HEK293T (cell line): ENCODE results near the gene CISD3.

Experiments used
- CTCF ChIA-PET: fragments of 350-600 bp; formaldehyde crosslinking; extraction: SDS; loops from one replicate; lab custom pipeline; 2021; ENCODE audit warnings: antibody characterized with exemption, inconsistent platforms; lab: Yijun Ruan, JAX
- POLR2A ChIA-PET: fragments of 350-600 bp; formaldehyde crosslinking; extraction: SDS; loops from one replicate; lab custom pipeline; 2020; ENCODE audit warnings: antibody characterized with exemption, inconsistent platforms; lab: Yijun Ruan, JAX
- DNase-seq: peaks from one replicate; pipeline ENCODE4 v3.0.0; 2012; ENCODE audit warnings: mixed read lengths; ENCODE audit errors: extremely low spot score
- ARNT ChIP-seq: fragments of 450-650 bp; IDR thresholded peaks from 2 replicates; pipeline ENCODE4 v1.6.1; 2017; ENCODE audit warnings: mild to moderate bottlenecking
- BHLHE40 ChIP-seq: fragments of 450-650 bp; IDR thresholded peaks from 2 replicates; pipeline ENCODE4 v1.6.1; 2016; ENCODE audit warnings: mild to moderate bottlenecking, moderate library complexity, borderline replicate concordance
- CTBP1 ChIP-seq: fragments of 450-650 bp; IDR thresholded peaks from 2 replicates; pipeline ENCODE4 v1.6.1; 2016; ENCODE audit warnings: borderline replicate concordance
- ELF4 ChIP-seq: fragments of 450-650 bp; IDR thresholded peaks from 2 replicates; pipeline ENCODE4 v1.6.1; 2017; ENCODE audit warnings: antibody characterized with exemption
- FOXA1 ChIP-seq: fragments of 450-650 bp; IDR thresholded peaks from 2 replicates; pipeline ENCODE4 v1.6.1; 2016; ENCODE audit warnings: mild to moderate bottlenecking
- FOXK2 ChIP-seq: fragments of 450-650 bp; IDR thresholded peaks from 2 replicates; pipeline ENCODE4 v1.6.1; 2016; ENCODE audit warnings: mild to moderate bottlenecking
- FOXM1 ChIP-seq: fragments of 450-650 bp; IDR thresholded peaks from 2 replicates; pipeline ENCODE4 v1.6.1; 2017; ENCODE audit warnings: mild to moderate bottlenecking, borderline replicate concordance
- HDGF ChIP-seq: fragments of 450-650 bp; IDR thresholded peaks from 2 replicates; pipeline ENCODE4 v1.6.1; 2017; ENCODE audit warnings: antibody characterized with exemption, borderline replicate concordance
- L3MBTL2 ChIP-seq: fragments of 450-650 bp; conservative IDR thresholded peaks from 2 replicates; pipeline ENCODE4 v1.6.1; 2016; ENCODE audit warnings: mild to moderate bottlenecking
- LEF1 ChIP-seq: fragments of 450-650 bp; IDR thresholded peaks from 2 replicates; pipeline ENCODE4 v1.6.1; 2017; ENCODE audit warnings: mild to moderate bottlenecking, borderline replicate concordance
- NFRKB ChIP-seq: fragments of 450-650 bp; IDR thresholded peaks from 2 replicates; pipeline ENCODE4 v1.6.1; 2016; ENCODE audit warnings: mild to moderate bottlenecking, moderate library complexity
- SP1 ChIP-seq: fragments of 450-650 bp; IDR thresholded peaks from 2 replicates; pipeline ENCODE4 v1.6.1; 2017
- SUZ12 ChIP-seq: fragments of 450-650 bp; IDR thresholded peaks from 2 replicates; pipeline ENCODE4 v1.6.1; 2016; ENCODE audit warnings: mild to moderate bottlenecking
- TARDBP ChIP-seq: fragments of 450-650 bp; IDR thresholded peaks from 2 replicates; pipeline ENCODE4 v1.6.1; 2016
- ZNF384 ChIP-seq: fragments of 450-650 bp; IDR thresholded peaks from 2 replicates; pipeline ENCODE4 v1.6.1; 2016
- TF ChIP-seq, protein P1 (sequence below): fragments of 450-650 bp; IDR thresholded peaks from 2 replicates; pipeline ENCODE4 v1.6.1; 2016

The CISD3 gene

GRCh38 chr17:38748149-38748891 is 18.2 kb downstream of the CISD3 start, which contains the start of gene PCGF2:
Gene PCGF2, minus strand, starts transcription at chr17:38748336. Its CDS starts 7,934 bp downstream, at chr17:38740402.
- TF ChIP-seq BHLHE40 (no peak), CTBP1 (no peak), LEF1 (no peak), NFRKB (no peak), SP1 (no peak), HDGF (no peak), FOXA1 (no peak), FOXK2 (no peak), ZNF384 (no peak), FOXM1 (no peak), SUZ12 (no peak), ELF4 (no peak), TARDBP (no peak), L3MBTL2 (no peak), ARNT (no peak)
- TF ChIP-seq, protein P1, sequence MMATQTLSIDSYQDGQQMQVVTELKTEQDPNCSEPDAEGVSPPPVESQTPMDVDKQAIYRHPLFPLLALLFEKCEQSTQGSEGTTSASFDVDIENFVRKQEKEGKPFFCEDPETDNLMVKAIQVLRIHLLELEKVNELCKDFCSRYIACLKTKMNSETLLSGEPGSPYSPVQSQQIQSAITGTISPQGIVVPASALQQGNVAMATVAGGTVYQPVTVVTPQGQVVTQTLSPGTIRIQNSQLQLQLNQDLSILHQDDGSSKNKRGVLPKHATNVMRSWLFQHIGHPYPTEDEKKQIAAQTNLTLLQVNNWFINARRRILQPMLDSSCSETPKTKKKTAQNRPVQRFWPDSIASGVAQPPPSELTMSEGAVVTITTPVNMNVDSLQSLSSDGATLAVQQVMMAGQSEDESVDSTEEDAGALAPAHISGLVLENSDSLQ = no peak
- ChIA-PET POLR2A (interaction anchor here (0.9 to 1.7 kb wide), 3 partner anchors 20 to 113 kb away, joined by 3 to 5 read pairs (median 3); no protein-coding TSS in a partner anchor), CTCF (interaction anchor here (0.7 kb wide), 1 partner anchor 19 kb away, joined by 3 read pairs; no protein-coding TSS in a partner anchor)
- peak; percentile 70 for DNase-seq

DNA sequence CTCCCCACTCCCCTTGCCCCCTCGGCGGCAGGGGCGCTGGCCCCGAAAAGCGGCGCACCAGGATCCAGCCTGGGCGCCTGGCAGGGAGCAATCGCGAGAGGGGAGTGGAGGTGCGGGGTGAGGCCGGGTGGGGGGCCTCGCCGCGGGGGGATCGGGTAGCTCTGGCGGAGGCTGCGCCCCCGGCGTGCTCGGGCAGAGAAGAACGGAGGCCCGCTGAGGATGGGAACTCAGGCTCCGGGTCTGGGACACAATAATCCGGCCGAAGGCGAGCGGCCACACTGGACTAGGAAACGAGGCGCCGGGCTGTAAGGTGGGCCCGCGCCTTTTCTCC is 18.7 kb downstream of the CISD3 start:
- no peak for DNase-seq
- POLR2A ChIA-PET = interaction anchor here (0.9 to 2.3 kb wide), 11 partner anchors 18 to 451 kb away, joined by 3 to 19 read pairs (median 3); partner anchors contain the start of genes CISD3, PIP4K2B and RPL19
- no peak for TF ChIP-seq ARNT
- no peak for TF ChIP-seq SUZ12
- no peak for TF ChIP-seq ZNF384
- no peak for TF ChIP-seq FOXA1
- no peak for TF ChIP-seq HDGF
- TF ChIP-seq FOXK2 = no peak
- TF ChIP-seq FOXM1 = no peak
- TF ChIP-seq ELF4 = no peak
- no peak for TF ChIP-seq L3MBTL2
- TF ChIP-seq, protein P1 = no peak
- no peak for TF ChIP-seq NFRKB

DNA sequence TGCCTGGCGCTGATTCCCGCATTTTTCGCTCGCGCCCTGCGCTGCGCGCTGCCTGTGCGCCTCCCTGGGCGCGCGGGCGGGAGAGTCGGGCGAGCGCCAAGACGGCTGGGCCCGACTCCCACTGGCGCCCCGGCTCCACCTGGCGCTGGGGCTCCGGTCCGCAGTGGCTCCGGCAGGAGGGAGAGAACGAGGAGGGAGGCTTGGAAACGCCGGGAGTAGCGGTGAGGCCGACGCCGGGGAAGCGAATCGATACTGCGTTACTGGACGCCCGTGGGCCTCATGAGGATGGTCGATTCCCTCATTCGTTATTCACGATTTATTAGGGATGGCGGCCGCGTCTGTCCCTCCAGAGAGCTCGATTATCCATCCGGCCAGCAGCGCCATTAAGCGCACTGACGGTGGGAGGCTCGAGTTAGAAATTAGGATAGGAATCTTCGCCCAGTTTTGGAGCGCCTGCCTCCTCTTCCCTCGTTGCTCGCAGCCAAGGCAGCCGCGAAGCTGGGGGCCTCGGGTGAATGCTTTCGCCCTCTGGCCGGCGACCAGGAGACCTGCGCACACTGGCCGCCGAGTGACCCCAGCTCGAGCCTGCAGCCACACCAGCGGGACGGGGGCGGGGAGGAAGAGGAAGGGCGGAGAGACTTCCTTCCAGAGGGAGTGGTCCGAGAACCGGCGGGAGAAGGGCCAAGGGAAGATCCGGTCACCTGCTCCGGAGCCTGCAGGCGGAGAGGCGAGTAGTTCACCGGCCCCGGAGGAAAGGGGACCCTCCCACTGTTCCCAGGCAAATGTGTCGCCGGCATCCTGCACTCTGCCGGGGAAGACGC is 19.3 kb downstream of the CISD3 start:
- TF ChIP-seq L3MBTL2 (peak; percentile 81), FOXM1 (no peak)
- ChIA-PET POLR2A (interaction anchor here (0.6 to 2.3 kb wide), 21 partner anchors 11 to 450 kb away, joined by 3 to 19 read pairs (median 3); partner anchors contain the start of genes CISD3, EPOP, PIP4K2B and RPL19), CTCF (interaction anchor here (0.8 to 1.1 kb wide), 2 partner anchors 15 to 403 kb away, joined by 4 to 7 read pairs; no protein-coding TSS in a partner anchor)

More for the DNA sequence above, 18.7 kb downstream of the CISD3 start:
- CTCF ChIA-PET = interaction anchor here (1.1 kb wide), 1 partner anchor 14 kb away, joined by 7 read pairs; no protein-coding TSS in a partner anchor

DNA sequence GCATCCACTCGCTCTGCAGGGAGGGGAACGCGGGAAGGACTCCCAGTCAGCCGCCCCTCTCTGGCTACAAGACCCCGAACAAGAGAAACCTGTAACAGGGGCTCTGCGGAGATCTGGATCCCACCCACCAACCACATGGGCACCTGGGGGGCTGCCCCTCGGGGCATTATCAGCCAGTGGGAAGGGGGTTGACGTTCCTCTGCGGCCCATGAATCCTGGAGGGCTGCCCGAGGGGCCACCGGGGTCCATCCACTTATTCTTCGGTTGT is 19.8 kb downstream of the CISD3 start:
- TF ChIP-seq ELF4 (no peak), ARNT (no peak), CTBP1 (no peak), LEF1 (no peak), SP1 (no peak)
- ChIA-PET POLR2A (interaction anchor here (0.6 to 2.3 kb wide), 19 partner anchors 11 to 450 kb away, joined by 3 to 19 read pairs (median 3); partner anchors contain the start of genes CISD3, EPOP, PIP4K2B and RPL19), CTCF (interaction anchor here (0.5 to 1.1 kb wide), 3 partner anchors 15 to 403 kb away, joined by 3 to 7 read pairs (median 4); no protein-coding TSS in a partner anchor)
- no peak for DNase-seq

More for the DNA sequence above, 19.3 kb downstream of the CISD3 start:
- DNase-seq = no peak

DNA sequence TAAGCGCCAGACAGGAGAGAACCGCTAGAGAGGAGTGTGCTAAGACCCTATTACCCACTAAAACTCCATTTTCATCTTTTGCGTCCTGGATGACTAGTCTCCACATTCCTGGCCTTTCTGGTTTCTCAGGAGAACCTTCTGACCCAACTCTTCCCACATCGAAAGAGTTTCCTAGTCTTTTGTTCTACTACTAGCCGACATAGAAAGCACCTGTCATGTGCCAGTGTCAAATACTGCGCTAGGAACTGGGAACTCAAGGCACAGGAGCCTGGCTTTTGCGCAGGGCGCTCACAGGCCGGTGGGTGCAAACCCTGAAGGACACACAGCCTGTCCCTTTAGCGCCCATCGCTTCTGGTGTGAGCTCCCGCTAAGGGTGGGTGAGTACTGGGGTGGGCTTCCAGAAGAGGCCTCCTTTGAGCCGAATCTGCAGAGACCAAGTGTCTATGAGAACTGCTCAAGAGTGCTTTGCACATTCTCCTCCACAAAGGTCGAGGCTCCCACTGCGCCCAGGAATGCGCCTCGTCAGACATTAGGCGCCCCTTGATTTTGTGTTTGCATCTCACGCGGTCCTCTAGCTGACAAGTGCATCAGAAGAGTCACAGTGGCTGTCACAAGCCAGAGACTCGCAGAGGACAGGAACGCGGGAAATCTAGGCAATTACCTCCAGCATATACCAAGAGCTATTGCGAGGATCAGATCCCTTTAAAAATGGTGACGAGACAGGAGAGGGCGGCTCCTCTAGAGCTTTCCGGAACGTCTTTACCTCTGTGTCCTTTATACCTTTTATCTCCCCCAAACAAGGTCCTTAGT is 20.4 kb downstream of the CISD3 start:
- ChIA-PET POLR2A (interaction anchor here (0.8 to 2.3 kb wide), 5 partner anchors 12 to 98 kb away, joined by 3 to 19 read pairs (median 4); partner anchors contain the start of gene CISD3), CTCF (interaction anchor here (0.5 to 1.8 kb wide), 2 partner anchors 15 to 232 kb away, joined by 3 to 5 read pairs; no protein-coding TSS in a partner anchor)
- no peak for TF ChIP-seq FOXM1
- TF ChIP-seq NFRKB = no peak
- no peak for TF ChIP-seq FOXK2
- TF ChIP-seq CTBP1 = no peak
- TF ChIP-seq LEF1 = no peak
- TF ChIP-seq, protein P1 = no peak
- TF ChIP-seq L3MBTL2 = no peak
- TF ChIP-seq SP1 = no peak
- no peak for TF ChIP-seq FOXA1
- no peak for TF ChIP-seq TARDBP
- no peak for TF ChIP-seq ELF4
- TF ChIP-seq SUZ12 = no peak
- no peak for TF ChIP-seq HDGF
- no peak for TF ChIP-seq BHLHE40
- TF ChIP-seq ARNT = no peak
- no peak for TF ChIP-seq ZNF384
- no peak for DNase-seq
